Right lobe of liver (tissue), 6 donors: ENCODE measurements around the gene CDC42BPG. TPM values are rescaled to one million over a fixed set of nuclear protein-coding genes. Genes with fewer than 3 reads are reported as not detected.

Source experiments
- ATAC-seq, 4 donors: fragments of 200-7000 bp; cut with Tn5 transposase; one replicate each; pipeline ENCODE4 v1.9.1; 2020; ENCODE audit warnings: mild to moderate bottlenecking in 4 of 4, moderate library complexity in 4 of 4
- DNase-seq, 3 donors: peaks; one replicate each; pipeline ENCODE4 v3.0.0-alpha.2; 2020
- H3K27ac ChIP-seq, 3 donors: fragments of 200-600 bp; one replicate each; pipeline ENCODE4 v1.8.0; 2022
- H3K27me3 ChIP-seq, 2 donors: fragments of 200-600 bp; one replicate each; pipeline ENCODE4 v1.8.0; 2022
- H3K36me3 ChIP-seq, 4 donors: fragments of 200-600 bp; sonication (generic) in 1 of 4; one replicate each; pipeline versions ENCODE4 v1.5.1 to v1.8.0; 2017 to 2022; ENCODE audit warnings: control low read depth in 1 of 4
- H3K4me1 ChIP-seq, 4 donors: fragments of 200-600 bp; sonication (generic) in 1 of 4; one replicate each; pipeline versions ENCODE4 v1.5.1 to v1.8.0; 2017 to 2022; ENCODE audit warnings: control low read depth in 1 of 4
- H3K4me3 ChIP-seq, 3 donors: fragments of 200-600 bp; one replicate each; pipeline ENCODE4 v1.8.0; 2022
- H3K9me3 ChIP-seq, 4 donors: fragments of 200-600 bp; sonication (generic) in 1 of 4; one replicate each; pipeline versions ENCODE4 v1.5.1 to v1.8.0; 2017 to 2022; ENCODE audit warnings: control low read depth in 1 of 4
- POLR2A ChIP-seq: fragments of 450-650 bp; IDR thresholded peaks from one replicate; pipeline ENCODE4 v1.6.1; 2017; ENCODE audit warnings: antibody characterized with exemption, mild to moderate bottlenecking
- WGBS: methylation state at CpG from one replicate; pipeline ENCODE4 v1.1.6; 2018; ENCODE audit warnings: low coverage, low lambda C conversion rate; ENCODE audit not compliant: insufficient coverage; ENCODE audit errors: missing lambda C conversion rate; 5-methylcytosine and 5-hydroxymethylcytosine counted together
- intact Hi-C, 2 donors: fragments of 100-400 bp; cut with DNase I; formaldehyde crosslinking; loops; one replicate each; pipeline versions ENCODE4 v1.11.2 to v1.14.1; 2022
- total RNA-seq, 6 experiments: library from RNA; depleted of rRNA in 2 of 6; stranded (reverse); fragments of >200 nt in 2 of 6; fragmentation: NEBNext Ultra II Directional in 3 of 6; extraction: Animal tissue kit (Norgen Biotek cat#: 25700) in 3 of 6; gene quantifications; one replicate each; pipeline versions ENCODE4 v1.1.0 to v1.2.4, GENCODE V29; 2016 to 2023
- TF ChIP-seq, protein P1 (sequence below), 4 donors: fragments of 200-600 bp in 3 of 4; fragments of 450-650 bp in 1 of 4; IDR thresholded peaks; one replicate each; pipeline versions ENCODE4 v1.5.1 to v1.8.0; 2016 to 2022; ENCODE audit warnings: antibody characterized with exemption in 4 of 4, mild to moderate bottlenecking in 2 of 4
- donor health status: DM: no; HTN: yes; CAD: no.
- donor health status: DM: no; HTN: no; CAD: no.
- donor health status: DM: no; HTN: no; CAD: no.
- donor health status: DM: no; HTN: yes; CAD: no.
- donor health status: DM: no; HTN: yes; CAD: no.

Gene CDC42BPG
- total RNA-seq, 6 experiments from 2014 or later, result 0.63 to 1.1 (median 0.99) TPM

DNA sequence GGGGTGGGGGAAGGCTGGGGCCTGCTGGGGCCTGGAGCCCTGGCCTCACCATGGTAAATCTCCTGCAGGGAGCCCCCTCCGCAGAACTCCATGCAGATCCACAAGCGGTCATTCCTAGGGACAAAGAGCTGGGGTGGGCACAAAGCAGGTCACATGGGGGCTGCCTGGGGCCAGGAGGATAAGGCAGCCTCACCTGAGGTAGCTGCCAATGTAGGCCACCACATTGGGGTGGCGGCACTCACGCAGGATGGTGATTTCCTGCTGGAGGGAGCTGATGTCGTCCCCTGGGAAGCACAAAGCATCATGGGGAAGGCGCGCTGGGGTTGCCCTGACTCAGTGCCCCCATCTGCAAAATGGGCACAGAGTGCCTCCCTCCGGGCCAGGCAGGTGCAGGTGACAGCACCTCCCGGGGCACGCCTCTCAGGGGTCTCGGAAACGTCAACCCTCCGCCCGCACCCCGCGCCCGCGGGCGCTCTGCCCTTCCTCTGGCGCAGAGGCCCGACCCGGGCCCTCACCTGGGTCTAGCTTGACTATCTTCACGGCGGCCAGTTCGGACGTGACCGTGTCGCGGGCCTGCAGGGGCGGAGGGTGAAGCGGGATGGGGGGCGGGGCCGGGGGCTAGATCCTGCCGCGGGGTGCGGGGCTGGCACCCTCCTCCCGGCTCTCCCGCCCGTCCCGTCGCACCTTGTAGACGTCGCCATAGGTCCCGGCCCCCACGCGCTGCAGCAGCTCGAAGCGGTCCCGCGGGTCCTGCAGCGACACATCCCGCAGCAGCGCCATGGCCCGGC lies 41.9 kb downstream of the CDC42BPG start:
- TF ChIP-seq, protein P1, sequence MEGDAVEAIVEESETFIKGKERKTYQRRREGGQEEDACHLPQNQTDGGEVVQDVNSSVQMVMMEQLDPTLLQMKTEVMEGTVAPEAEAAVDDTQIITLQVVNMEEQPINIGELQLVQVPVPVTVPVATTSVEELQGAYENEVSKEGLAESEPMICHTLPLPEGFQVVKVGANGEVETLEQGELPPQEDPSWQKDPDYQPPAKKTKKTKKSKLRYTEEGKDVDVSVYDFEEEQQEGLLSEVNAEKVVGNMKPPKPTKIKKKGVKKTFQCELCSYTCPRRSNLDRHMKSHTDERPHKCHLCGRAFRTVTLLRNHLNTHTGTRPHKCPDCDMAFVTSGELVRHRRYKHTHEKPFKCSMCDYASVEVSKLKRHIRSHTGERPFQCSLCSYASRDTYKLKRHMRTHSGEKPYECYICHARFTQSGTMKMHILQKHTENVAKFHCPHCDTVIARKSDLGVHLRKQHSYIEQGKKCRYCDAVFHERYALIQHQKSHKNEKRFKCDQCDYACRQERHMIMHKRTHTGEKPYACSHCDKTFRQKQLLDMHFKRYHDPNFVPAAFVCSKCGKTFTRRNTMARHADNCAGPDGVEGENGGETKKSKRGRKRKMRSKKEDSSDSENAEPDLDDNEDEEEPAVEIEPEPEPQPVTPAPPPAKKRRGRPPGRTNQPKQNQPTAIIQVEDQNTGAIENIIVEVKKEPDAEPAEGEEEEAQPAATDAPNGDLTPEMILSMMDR (IDR thresholded peaks at IDR 0.05), result no peak
- peak overlapping the region in 2 of 3 donors; percentile 0 to 37 for H3K27ac ChIP-seq
- no peaks in the 10 kb centered on the region for H3K9me3 ChIP-seq
- peaks cover 0 to 15% (median under 1%) of the 10 kb centered on the region in 4 donors for H3K36me3 ChIP-seq
- intact Hi-C loops, result no loop called here
- no peaks in the 10 kb centered on the region for H3K27me3 ChIP-seq
- peak in 1 of 4 donors; percentile 1 for ATAC-seq
- no CpG with 5 or more reads among the region's 54 CpGs for WGBS
- H3K4me3 ChIP-seq, result peak overlapping the region; percentile 44 to 67 (median 55)
- H3K4me1 ChIP-seq, result peaks cover 0 to 10% (median 4%) of the 10 kb centered on the region in 4 donors
- peak in 1 of 3 donors; percentile 66 for DNase-seq

DNA sequence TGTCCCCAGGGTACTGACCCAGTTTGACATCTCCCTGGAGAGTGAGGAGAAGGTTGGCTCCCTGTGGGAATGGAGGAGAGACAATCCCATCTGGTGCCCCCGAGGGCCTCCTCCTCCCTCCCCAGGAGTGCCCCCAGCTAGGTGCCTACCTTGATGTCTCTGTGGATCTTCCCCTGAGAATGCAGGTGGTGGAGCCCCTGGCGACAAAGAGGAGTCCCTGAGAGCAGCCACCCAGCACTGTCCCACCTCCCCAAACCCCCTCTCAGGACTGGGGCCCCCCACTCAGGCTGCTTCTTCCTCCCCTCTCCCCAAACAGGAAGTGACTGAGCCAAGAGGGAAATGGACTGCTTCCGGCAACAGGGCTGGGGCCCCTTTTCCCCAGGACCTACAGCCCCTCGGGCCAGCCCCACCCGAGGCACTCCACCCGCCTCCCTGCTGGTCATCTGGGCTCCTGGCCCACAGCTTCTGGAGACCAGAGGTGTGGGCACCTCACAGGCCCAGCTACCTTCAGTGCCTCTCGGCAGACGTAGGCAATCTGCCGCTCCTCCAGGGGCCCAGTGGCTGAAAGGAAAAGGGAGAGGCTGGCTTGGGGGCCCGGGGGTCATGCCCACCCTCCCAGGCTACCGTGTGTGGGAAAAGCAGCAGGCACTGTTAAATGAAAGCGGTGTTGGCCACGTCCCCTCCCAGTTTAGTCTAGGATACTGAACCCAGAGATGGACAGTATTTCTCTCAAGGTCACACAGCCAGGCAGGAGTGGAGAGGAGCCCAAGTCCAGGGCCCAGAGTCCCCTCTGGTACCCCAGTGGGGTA lies 42.7 kb downstream of the CDC42BPG start:
- WGBS, result 30% methylated on average over 5 of the region's 13 CpGs
- Histone ChIP-seq H3K36me3 (peaks cover 0 to 15% (median under 1%) of the 10 kb centered on the region in 4 donors), H3K27ac (peak overlapping the region; percentile 0 to 37 (median 8)), H3K27me3 (no peaks in the 10 kb centered on the region), H3K9me3 (no peaks in the 10 kb centered on the region), H3K4me1 (peaks cover 0 to 10% (median 4%) of the 10 kb centered on the region in 4 donors), H3K4me3 (peak overlapping the region in 1 of 3 donors; percentile 67)
- peak in 1 of 3 donors; percentile 53 for DNase-seq
- TF ChIP-seq POLR2A, result no peak
- TF ChIP-seq, protein P1 (IDR thresholded peaks at IDR 0.05), result no peak
- intact Hi-C loops, result no loop called here
- no peak for ATAC-seq

DNA sequence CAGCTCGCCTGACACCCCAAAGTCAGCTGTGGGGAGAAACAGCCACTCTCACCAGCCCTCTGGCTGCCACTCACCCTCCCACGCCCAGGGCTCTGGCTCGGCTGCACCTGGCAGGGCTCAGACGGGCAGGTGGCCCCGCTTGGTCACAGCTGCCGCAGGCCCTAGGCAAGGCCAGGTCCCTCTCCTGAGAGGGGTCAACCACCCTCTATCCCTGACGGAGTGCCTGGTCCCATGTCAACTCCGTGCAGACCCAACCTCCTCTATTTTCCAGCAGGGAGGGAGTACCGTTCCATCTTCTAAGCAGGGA lies 43.3 kb downstream of the CDC42BPG start:
- ATAC-seq (no peak), DNase-seq (no peak)
- 78% methylated on average over 6 of the region's 9 CpGs for WGBS
- TF ChIP-seq, protein P1 (IDR thresholded peaks at IDR 0.05), result no peak
- TF ChIP-seq POLR2A, result no peak
- Histone ChIP-seq H3K4me3 (no peak overlapping the region), H3K36me3 (peaks cover 0 to 15% (median under 1%) of the 10 kb centered on the region in 4 donors), H3K27me3 (no peaks in the 10 kb centered on the region), H3K9me3 (no peaks in the 10 kb centered on the region), H3K4me1 (peaks cover 0 to 10% (median 4%) of the 10 kb centered on the region in 4 donors), H3K27ac (no peak overlapping the region)
- intact Hi-C loops, result no loop called here

DNA sequence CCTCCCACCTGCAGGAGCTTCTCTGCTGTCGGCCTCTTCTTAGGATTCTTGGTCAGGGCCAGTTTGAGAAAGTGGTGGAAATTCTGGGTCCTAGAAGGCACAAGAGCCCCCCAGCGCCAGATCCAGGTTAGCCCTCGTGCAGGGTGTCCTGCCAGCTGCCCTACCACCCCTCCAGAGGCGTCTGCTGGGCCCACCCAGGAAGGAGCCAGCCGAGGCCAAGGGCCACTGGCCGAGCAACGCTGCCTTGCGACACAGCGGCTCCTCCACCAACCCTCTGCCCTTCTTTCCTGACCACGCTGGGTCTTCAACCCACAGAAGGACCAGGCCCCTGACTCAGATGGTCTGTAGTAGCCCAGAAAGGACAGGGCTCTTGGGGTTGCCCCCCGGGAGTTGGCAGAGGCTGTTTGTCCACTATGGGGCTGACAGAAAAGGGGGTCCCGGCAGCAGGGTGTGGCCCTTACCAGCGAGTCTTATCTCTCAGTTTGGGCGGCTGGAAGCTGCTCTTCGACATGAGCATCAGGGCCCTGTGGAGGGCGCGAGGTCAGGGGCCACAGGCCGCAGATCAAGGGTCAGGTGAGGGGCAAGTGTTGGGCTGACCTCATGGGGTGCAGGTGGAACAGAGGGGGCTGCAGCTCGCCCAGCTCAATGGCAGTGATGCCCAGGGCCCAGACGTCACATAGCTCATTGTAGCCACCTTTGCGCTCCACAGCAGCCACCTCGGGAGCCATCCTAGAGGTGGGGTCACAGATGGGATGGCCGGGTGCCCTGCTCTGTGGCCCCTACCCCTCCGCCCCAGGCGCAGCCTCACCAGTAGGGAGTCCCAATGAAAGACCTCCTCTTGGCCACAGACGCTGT lies 43.9 kb downstream of the CDC42BPG start:
- H3K27me3 ChIP-seq, result no peaks in the 10 kb centered on the region
- WGBS, result 56% methylated on average over 8 of the region's 26 CpGs
- peaks cover 0 to 14% (median under 1%) of the 10 kb centered on the region in 4 donors for H3K36me3 ChIP-seq
- peaks cover 0 to 10% (median 4%) of the 10 kb centered on the region in 4 donors for H3K4me1 ChIP-seq
- DNase-seq, result peak in 1 of 3 donors; percentile 58
- no peak for ATAC-seq
- no peak for TF ChIP-seq POLR2A
- TF ChIP-seq, protein P1 (IDR thresholded peaks at IDR 0.05), result no peak
- H3K27ac ChIP-seq, result no peak overlapping the region
- H3K4me3 ChIP-seq, result no peak overlapping the region
- intact Hi-C loops, result no loop called here
- H3K9me3 ChIP-seq, result no peaks in the 10 kb centered on the region
